Endothelial cell of umbilical vein (primary cell): Measurements from ENCODE around the gene ZNF804A. TPM values are rescaled to one million over a fixed set of nuclear protein-coding genes. Genes with fewer than 3 reads are reported as not detected.

Experiments used
- BruUV-seq: library from RNA; stranded (reverse); fragments of 400-500 nt; replicated peaks from 2 replicates; lab custom pipeline; 2021; lab: Mats Ljungman, UMichigan
- CTCF ChIA-PET: fragments of 300-600, 350-600 bp; sonication (Branson Sonifier 250); formaldehyde crosslinking; loops from one replicate; lab custom pipeline; 2021; ENCODE audit warnings: antibody characterized with exemption, inconsistent platforms; lab: Charles Lee
- POLR2A ChIA-PET: fragments of 300-600, 350-600 bp; sonication (Branson Sonifier 250); formaldehyde crosslinking; loops from one replicate; lab custom pipeline; 2021; ENCODE audit warnings: antibody characterized with exemption, inconsistent platforms; lab: Charles Lee
- DNase-seq: peaks from one replicate; pipeline ENCODE4 v3.0.0-alpha.2; 2011; ENCODE audit warnings: low read depth, low spot score
- FAIRE-seq: peaks from 2 replicates; lab custom pipeline; 2011; peaks lifted over from hg19 to GRCh38; lab: Jason Lieb, UNC
- H2AFZ ChIP-seq: 2 replicates; pipeline ENCODE4 v1.6.0; 2012; ENCODE audit warnings: low read depth, low read length, control low read depth, inconsistent platforms
- H3K27ac ChIP-seq: 2 replicates; pipeline ENCODE4 v1.5.1; 2011; ENCODE audit warnings: low read depth, mild to moderate bottlenecking, control low read depth, low read length, moderate library complexity; ENCODE audit not compliant: insufficient read depth
- H3K27me3 ChIP-seq, 2 experiments: 2 replicates each; pipeline versions ENCODE4 v1.6.0 to v1.6.1; 2011; ENCODE audit warnings: low read length in 2 of 2, mixed read lengths in 1 of 2; ENCODE audit not compliant: control insufficient read depth in 2 of 2, insufficient read depth in 2 of 2
- H3K36me3 ChIP-seq, 2 experiments: 2 replicates in 1 of 2; 3 replicates in 1 of 2; pipeline ENCODE4 v1.5.1; 2011; ENCODE audit warnings: low read length in 2 of 2, mild to moderate bottlenecking in 1 of 2, moderate library complexity in 1 of 2; ENCODE audit not compliant: control insufficient read depth in 2 of 2, insufficient read depth in 2 of 2; ENCODE audit errors: extremely low read depth in 1 of 2
- H3K4me1 ChIP-seq: 3 replicates; pipeline ENCODE4 v1.5.1; 2011; ENCODE audit warnings: mild to moderate bottlenecking, low read length; ENCODE audit not compliant: control insufficient read depth, insufficient read depth; ENCODE audit errors: extremely low read depth
- H3K4me2 ChIP-seq: 2 replicates; pipeline ENCODE4 v1.6.1; 2011; ENCODE audit warnings: low read length, control low read depth, mixed read lengths; ENCODE audit not compliant: insufficient read depth
- H3K4me3 ChIP-seq, 3 experiments: fragments of 200-600 bp in 1 of 3; sonication (generic), shearing (Covaris generic) in 1 of 3; replicated peaks in 1 of 3; 2 replicates each; pipeline ENCODE4 v1.5.1; 2011 to 2016; ENCODE audit warnings: control low read depth in 3 of 3, low read length in 3 of 3, mild to moderate bottlenecking in 2 of 3, inconsistent platforms in 1 of 3, low read depth in 1 of 3, moderate library complexity in 1 of 3; ENCODE audit not compliant: insufficient read depth in 1 of 3
- H3K79me2 ChIP-seq: 2 replicates; pipeline ENCODE4 v1.6.0; 2012; ENCODE audit warnings: low read length, inconsistent platforms; ENCODE audit not compliant: control insufficient read depth, insufficient read depth
- H3K9ac ChIP-seq: replicated peaks from 2 replicates; pipeline ENCODE3; 2011; ENCODE audit warnings: low read length, control low read depth; ENCODE audit not compliant: insufficient read depth; ENCODE audit errors: extremely low read depth
- H3K9me1 ChIP-seq: replicated peaks from 3 replicates; pipeline ENCODE4 v1.6.0; 2011; ENCODE audit warnings: mild to moderate bottlenecking, low read length; ENCODE audit not compliant: control insufficient read depth, insufficient read depth; ENCODE audit errors: extremely low read depth
- H3K9me3 ChIP-seq: replicated peaks from 2 replicates; pipeline ENCODE4 v1.5.1; 2012; ENCODE audit warnings: low read length, inconsistent platforms; ENCODE audit not compliant: control insufficient read depth, insufficient read depth
- H4K20me1 ChIP-seq: replicated peaks from 2 replicates; pipeline ENCODE3; 2011; ENCODE audit warnings: mild to moderate bottlenecking, low read length; ENCODE audit not compliant: control insufficient read depth, insufficient read depth; ENCODE audit errors: extremely low read depth
- EZH2 ChIP-seq: IDR thresholded peaks from 2 replicates; pipeline ENCODE4 v1.6.1; 2012; ENCODE audit warnings: borderline replicate concordance, low read depth, mild to moderate bottlenecking, moderate library complexity, low read length, inconsistent platforms; ENCODE audit not compliant: severe bottlenecking
- FOS ChIP-seq: IDR thresholded peaks from 2 replicates; pipeline ENCODE4 v1.6.1; 2011; ENCODE audit warnings: mild to moderate bottlenecking, low read length, moderate library complexity, borderline replicate concordance; ENCODE audit not compliant: insufficient read depth
- GATA2 ChIP-seq: IDR thresholded peaks from 2 replicates; pipeline ENCODE4 v1.7.0; 2011; ENCODE audit warnings: low read depth, mild to moderate bottlenecking, moderate library complexity, mixed read lengths, low read length; ENCODE audit not compliant: insufficient read length, insufficient read depth
- JUN ChIP-seq: IDR thresholded peaks from 2 replicates; pipeline ENCODE4 v1.6.1; 2011; ENCODE audit warnings: borderline replicate concordance, low read depth; ENCODE audit not compliant: insufficient read length, insufficient read depth
- MYC ChIP-seq: IDR thresholded peaks from one replicate; pipeline ENCODE4 v1.6.1; 2011; ENCODE audit warnings: mild to moderate bottlenecking, low read depth, low read length
- POLR2A ChIP-seq: IDR thresholded peaks from 2 replicates; pipeline ENCODE4 v1.6.1; 2012; ENCODE audit warnings: low read depth, mild to moderate bottlenecking, control low read depth, low read length
- POLR2AphosphoS5 ChIP-seq: IDR thresholded peaks from 2 replicates; pipeline ENCODE4 v1.6.1; 2012; ENCODE audit warnings: low read depth, mild to moderate bottlenecking, control low read depth, low read length, moderate library complexity; ENCODE audit not compliant: insufficient read depth
- dilution Hi-C: fragments of 300-500 bp; cut with MboI; formaldehyde crosslinking; loops from one replicate; pipeline ENCODE4 v1.15.0; 2019; ENCODE audit warnings: low sequenced_read_pairs; ENCODE audit not compliant: extremely low pct_ligation_motif_present
- intact Hi-C: fragments of 100-400 bp; cut with micrococcal nuclease; formaldehyde crosslinking; loops from one replicate; pipeline ENCODE4 v1.10.0; 2022
- polyA plus RNA-seq, 4 experiments: library from polyadenylated mRNA; depleted of rRNA in 3 of 4; stranded (reverse) in 3 of 4; unstranded in 1 of 4; fragments of >200 nt; gene quantifications; 2 replicates each; pipeline versions ENCODE4 v1.2.1 to v1.2.3, GENCODE V29; 2011 to 2012; ENCODE audit warnings: missing spikeins in 1 of 4
- total RNA-seq: library from RNA; stranded (reverse); gene quantifications from 2 replicates; pipeline ENCODE4 v1.2.3, GENCODE V29; 2021
- TF ChIP-seq, protein P1 (sequence below): IDR thresholded peaks from 2 replicates; pipeline ENCODE4 v1.6.1; 2011; ENCODE audit not compliant: insufficient read depth, insufficient read length
- TF ChIP-seq, protein P2 (sequence below), 2 donors: IDR thresholded peaks; 1 replicate in 1 of 2; 2 replicates in 1 of 2; pipeline ENCODE4 v1.5.1; 2011; ENCODE audit warnings: low read length in 2 of 2, mild to moderate bottlenecking in 2 of 2, moderate library complexity in 2 of 2, control low read depth in 1 of 2, inconsistent platforms in 1 of 2, low read depth in 1 of 2; ENCODE audit not compliant: insufficient read depth in 1 of 2; ENCODE audit errors: extremely low read depth in 1 of 2

The ZNF804A gene
- total and polyA plus RNA-seq, 2 donors (not counting 3 experiments of a cell fraction or from before 2014, with no cell fraction given) = 0.22 TPM; not detected in 1

DNA sequence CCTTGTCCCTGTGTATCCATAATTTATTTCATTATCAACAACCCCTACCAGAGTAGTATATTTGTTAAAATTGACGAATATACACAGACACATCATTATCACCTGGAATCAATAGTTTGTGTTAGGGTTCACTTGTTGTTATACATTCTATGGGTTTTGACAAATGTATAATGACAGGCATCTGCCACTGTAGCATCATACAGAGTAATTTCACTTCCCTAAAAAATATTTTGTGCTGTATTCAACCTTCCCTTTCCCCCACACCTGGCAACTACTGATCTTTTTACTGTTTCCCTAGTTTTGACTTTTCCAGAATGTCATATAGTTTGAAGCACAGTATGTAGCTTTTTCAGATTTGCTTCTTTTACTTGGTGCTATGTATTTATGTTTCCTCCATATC, 132.0 kb downstream of the ZNF804A start:
- intact Hi-C loops = no loop called here
- Histone ChIP-seq H3K4me2 (no peak overlapping the region), H3K9ac (no peak overlapping the region), H2AFZ (no peak overlapping the region), H3K27me3 (no peaks in the 10 kb centered on the region), H3K4me1 (no peaks in the 10 kb centered on the region), H4K20me1 (no peaks in the 10 kb centered on the region), H3K79me2 (no peaks in the 10 kb centered on the region), H3K27ac (no peak overlapping the region), H3K9me1 (no peaks in the 10 kb centered on the region), H3K4me3 (no peak overlapping the region), H3K9me3 (no peaks in the 10 kb centered on the region), H3K36me3 (no peaks in the 10 kb centered on the region)
- ChIA-PET POLR2A (no interaction called here), CTCF (no interaction called here)
- FAIRE-seq = no peak
- dilution Hi-C loops = no loop called here
- no TSS peak for BruUV-seq
- DNase-seq = no peak
- TF ChIP-seq FOS (no peak), EZH2 (no peak), JUN (no peak), POLR2AphosphoS5 (no peak)

DNA sequence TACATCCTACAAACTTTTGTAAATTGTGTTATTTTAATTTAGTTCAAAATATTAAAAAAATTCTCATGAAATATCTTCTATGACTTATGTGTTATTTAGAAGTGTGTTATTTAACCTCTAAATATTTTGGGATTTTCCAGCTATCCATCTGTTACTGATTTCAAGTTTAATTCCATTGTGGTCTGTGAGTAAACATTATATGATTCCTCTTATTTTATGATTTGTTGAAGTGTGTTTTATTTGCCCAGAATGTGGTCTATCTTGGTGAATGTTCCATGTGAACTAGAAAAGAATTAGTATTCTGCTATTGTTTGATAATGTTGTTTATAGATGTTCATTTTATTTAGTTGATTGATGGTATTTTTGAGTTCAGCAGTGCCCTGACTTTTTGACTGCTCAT, 136.0 kb downstream of the ZNF804A start:
- H4K20me1 ChIP-seq = no peaks in the 10 kb centered on the region
- H2AFZ ChIP-seq = no peak overlapping the region
- H3K4me1 ChIP-seq = no peaks in the 10 kb centered on the region
- H3K79me2 ChIP-seq = no peaks in the 10 kb centered on the region
- intact Hi-C loops (no loop called here), dilution Hi-C loops (no loop called here)
- ChIA-PET CTCF (interaction anchor here (1.1 kb wide), 1 partner anchor 11 kb away, joined by 4 read pairs; no protein-coding TSS in a partner anchor), POLR2A (no interaction called here)
- no peaks in the 10 kb centered on the region for H3K27me3 ChIP-seq
- no peak overlapping the region for H3K4me2 ChIP-seq
- TF ChIP-seq POLR2A = no peak
- no peak for TF ChIP-seq FOS
- TF ChIP-seq POLR2AphosphoS5 = no peak
- no peak for TF ChIP-seq MYC
- no peak for TF ChIP-seq JUN
- TF ChIP-seq, protein P1, sequence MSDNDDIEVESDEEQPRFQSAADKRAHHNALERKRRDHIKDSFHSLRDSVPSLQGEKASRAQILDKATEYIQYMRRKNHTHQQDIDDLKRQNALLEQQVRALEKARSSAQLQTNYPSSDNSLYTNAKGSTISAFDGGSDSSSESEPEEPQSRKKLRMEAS = no peak
- TF ChIP-seq, protein P2, sequence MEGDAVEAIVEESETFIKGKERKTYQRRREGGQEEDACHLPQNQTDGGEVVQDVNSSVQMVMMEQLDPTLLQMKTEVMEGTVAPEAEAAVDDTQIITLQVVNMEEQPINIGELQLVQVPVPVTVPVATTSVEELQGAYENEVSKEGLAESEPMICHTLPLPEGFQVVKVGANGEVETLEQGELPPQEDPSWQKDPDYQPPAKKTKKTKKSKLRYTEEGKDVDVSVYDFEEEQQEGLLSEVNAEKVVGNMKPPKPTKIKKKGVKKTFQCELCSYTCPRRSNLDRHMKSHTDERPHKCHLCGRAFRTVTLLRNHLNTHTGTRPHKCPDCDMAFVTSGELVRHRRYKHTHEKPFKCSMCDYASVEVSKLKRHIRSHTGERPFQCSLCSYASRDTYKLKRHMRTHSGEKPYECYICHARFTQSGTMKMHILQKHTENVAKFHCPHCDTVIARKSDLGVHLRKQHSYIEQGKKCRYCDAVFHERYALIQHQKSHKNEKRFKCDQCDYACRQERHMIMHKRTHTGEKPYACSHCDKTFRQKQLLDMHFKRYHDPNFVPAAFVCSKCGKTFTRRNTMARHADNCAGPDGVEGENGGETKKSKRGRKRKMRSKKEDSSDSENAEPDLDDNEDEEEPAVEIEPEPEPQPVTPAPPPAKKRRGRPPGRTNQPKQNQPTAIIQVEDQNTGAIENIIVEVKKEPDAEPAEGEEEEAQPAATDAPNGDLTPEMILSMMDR (IDR thresholded peaks at IDR 0.05; ENCODE audit: extremely low read depth in 1 of 2, insufficient read depth in 1 of 2, low read depth in 1 of 2, low read length in 2 of 2) = no peak
- TF ChIP-seq GATA2 = no peak
- no peak for TF ChIP-seq EZH2
- no peaks in the 10 kb centered on the region for H3K9me3 ChIP-seq
- BruUV-seq = no TSS peak
- DNase-seq = no peak
- H3K27ac ChIP-seq = no peak overlapping the region
- H3K9me1 ChIP-seq = no peaks in the 10 kb centered on the region
- no peak for FAIRE-seq
- H3K9ac ChIP-seq = no peak overlapping the region
- H3K4me3 ChIP-seq = no peak overlapping the region
- no peaks in the 10 kb centered on the region for H3K36me3 ChIP-seq
